Calu3 (cell line): ENCODE results near the gene LIMS2. TPM values are rescaled to one million over a fixed set of nuclear protein-coding genes. Genes with fewer than 3 reads are reported as not detected.

ENCODE experiments used
- BruUV-seq: library from RNA; stranded (reverse); fragments of 400-500 nt; replicated peaks from 2 replicates; lab custom pipeline; 2021; lab: Mats Ljungman, UMichigan
- CTCF ChIA-PET: fragments of 300-600 bp; sonication (Branson Sonifier 250); formaldehyde crosslinking; loops from one replicate; lab custom pipeline; 2022; ENCODE audit warnings: antibody characterized with exemption; lab: Charles Lee
- DNase-seq: peaks from one replicate; pipeline ENCODE4 v3.0.0; 2022
- H3K27ac Mint-ChIP-seq: one replicate; pipeline ENCODE4 v1.8.0; 2022; ENCODE audit warnings: mixed read lengths; ENCODE audit not compliant: unreplicated experiment
- H3K27me3 Mint-ChIP-seq: one replicate; pipeline ENCODE4 v1.8.0; 2022; ENCODE audit warnings: mixed read lengths; ENCODE audit not compliant: unreplicated experiment
- H3K36me3 Mint-ChIP-seq: one replicate; pipeline ENCODE4 v1.8.0; 2022; ENCODE audit warnings: mild to moderate bottlenecking, moderate library complexity, mixed read lengths; ENCODE audit not compliant: insufficient read depth, unreplicated experiment
- H3K4me1 Mint-ChIP-seq: one replicate; pipeline ENCODE4 v1.8.0; 2022; ENCODE audit warnings: mild to moderate bottlenecking, low read depth, mixed read lengths; ENCODE audit not compliant: unreplicated experiment
- H3K4me3 Mint-ChIP-seq: one replicate; pipeline ENCODE4 v1.8.0; 2022; ENCODE audit warnings: mild to moderate bottlenecking, low read depth, moderate library complexity, mixed read lengths; ENCODE audit not compliant: unreplicated experiment
- H3K9me3 Mint-ChIP-seq: one replicate; pipeline ENCODE4 v1.8.0; 2022; ENCODE audit warnings: low read depth, mixed read lengths; ENCODE audit not compliant: unreplicated experiment
- intact Hi-C: fragments of 100-400 bp; cut with micrococcal nuclease; formaldehyde crosslinking; loops from one replicate; pipeline ENCODE4 v1.10.0; 2022; ENCODE audit not compliant: unreplicated experiment
- total RNA-seq: library from RNA; stranded (reverse); gene quantifications from 2 replicates; pipeline ENCODE4 v1.2.3, GENCODE V29; 2022
- TF ChIP-seq, protein P1 (sequence below): fragments of 200-600 bp; IDR thresholded peaks from one replicate; pipeline ENCODE4 v1.8.0; 2022; ENCODE audit warnings: antibody characterized with exemption; ENCODE audit not compliant: unreplicated experiment

The LIMS2 gene
- total RNA-seq, 1 experiment from 2014 or later, result 0.31 TPM

GRCh38 chr2:127646487-127647241 lies 28.7 kb downstream of the LIMS2 start:
- intact Hi-C loops, result loop anchor here (5.0 kb wide), 1 partner anchor 449 kb away; no protein-coding TSS in a partner anchor
- Mint-ChIP-seq H3K36me3 (no peaks in the 10 kb centered on the region), H3K9me3 (no peaks in the 10 kb centered on the region), H3K27ac (no peak overlapping the region), H3K27me3 (peaks cover 9% of the 10 kb centered on the region), H3K4me3 (no peak overlapping the region), H3K4me1 (no peaks in the 10 kb centered on the region)
- BruUV-seq, result no TSS peak
- no peak for DNase-seq
- TF ChIP-seq, protein P1, sequence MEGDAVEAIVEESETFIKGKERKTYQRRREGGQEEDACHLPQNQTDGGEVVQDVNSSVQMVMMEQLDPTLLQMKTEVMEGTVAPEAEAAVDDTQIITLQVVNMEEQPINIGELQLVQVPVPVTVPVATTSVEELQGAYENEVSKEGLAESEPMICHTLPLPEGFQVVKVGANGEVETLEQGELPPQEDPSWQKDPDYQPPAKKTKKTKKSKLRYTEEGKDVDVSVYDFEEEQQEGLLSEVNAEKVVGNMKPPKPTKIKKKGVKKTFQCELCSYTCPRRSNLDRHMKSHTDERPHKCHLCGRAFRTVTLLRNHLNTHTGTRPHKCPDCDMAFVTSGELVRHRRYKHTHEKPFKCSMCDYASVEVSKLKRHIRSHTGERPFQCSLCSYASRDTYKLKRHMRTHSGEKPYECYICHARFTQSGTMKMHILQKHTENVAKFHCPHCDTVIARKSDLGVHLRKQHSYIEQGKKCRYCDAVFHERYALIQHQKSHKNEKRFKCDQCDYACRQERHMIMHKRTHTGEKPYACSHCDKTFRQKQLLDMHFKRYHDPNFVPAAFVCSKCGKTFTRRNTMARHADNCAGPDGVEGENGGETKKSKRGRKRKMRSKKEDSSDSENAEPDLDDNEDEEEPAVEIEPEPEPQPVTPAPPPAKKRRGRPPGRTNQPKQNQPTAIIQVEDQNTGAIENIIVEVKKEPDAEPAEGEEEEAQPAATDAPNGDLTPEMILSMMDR, result no peak
- CTCF ChIA-PET, result no interaction called here

DNA sequence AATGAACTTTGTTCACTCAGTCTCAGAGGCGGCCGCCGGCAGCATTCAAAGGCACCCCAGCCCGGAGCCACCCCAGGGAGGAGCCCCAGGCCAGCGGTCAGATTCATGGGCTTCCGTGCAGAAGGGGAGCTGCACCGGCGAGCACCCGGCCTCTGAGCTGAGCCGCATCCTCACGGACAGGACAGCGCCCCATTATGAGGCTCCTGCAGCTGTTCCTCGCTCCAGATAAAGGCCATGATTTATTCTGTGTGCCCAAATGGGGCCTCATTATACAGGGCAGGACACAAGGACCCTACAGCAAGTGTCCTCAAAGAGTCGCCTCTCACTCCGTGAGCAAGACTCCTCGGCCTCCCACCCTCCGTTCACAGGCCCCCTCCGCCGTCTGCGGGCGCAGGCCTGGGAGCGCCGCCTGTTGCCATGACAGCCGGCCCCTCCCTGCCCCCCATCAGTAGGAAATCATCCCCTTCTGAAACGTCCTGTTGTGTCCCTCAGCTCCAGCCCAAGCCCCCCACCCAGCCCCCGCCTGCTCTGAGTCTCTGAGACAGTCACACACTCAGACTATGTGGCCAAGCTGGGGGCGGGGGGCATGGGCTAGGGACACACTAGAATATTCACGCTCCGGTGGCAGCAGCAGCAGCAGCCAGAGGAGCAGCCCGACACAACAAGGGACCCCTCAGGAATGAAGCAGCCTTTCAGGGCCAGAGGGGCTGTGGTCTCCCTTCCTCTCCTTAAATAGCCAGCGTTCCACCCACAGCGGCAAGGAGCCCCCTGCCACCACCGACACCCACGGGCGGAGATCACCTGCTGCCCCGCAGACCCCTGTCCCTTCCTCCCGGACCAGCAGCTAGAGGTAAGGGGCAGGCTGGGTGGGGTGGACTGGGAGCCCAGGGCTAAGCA lies 29.7 kb downstream of the LIMS2 start, which contains the start of gene GPR17:
Gene GPR17 (plus strand): TSS at position 759 of the 897 bp plus-strand sequence. CDS start 4,583 bp downstream, outside the sequence.
- BruUV-seq, result no TSS peak
- no peak for DNase-seq
- Mint-ChIP-seq H3K9me3 (no peaks in the 10 kb centered on the region), H3K4me1 (no peaks in the 10 kb centered on the region), H3K4me3 (no peak within 1 kb of the TSS), H3K36me3 (no peaks in the 10 kb centered on the region), H3K27ac (no peak within 1 kb of the TSS), H3K27me3 (no peaks in the 10 kb centered on the region)
- intact Hi-C loops, result loop anchor here (5.0 kb wide), 1 partner anchor 448 kb away; no protein-coding TSS in a partner anchor
- TF ChIP-seq, protein P1, result no peak
- CTCF ChIA-PET, result no interaction called here

- intact Hi-C loops, result loop anchor here (5.0 kb wide), 1 partner anchor 448 kb away; no protein-coding TSS in a partner anchor
- no TSS peak for BruUV-seq
- no peak for DNase-seq
- no peaks in the 10 kb centered on the region for H3K4me1 Mint-ChIP-seq
- H3K4me3 Mint-ChIP-seq, result no peak overlapping the region
- H3K36me3 Mint-ChIP-seq, result no peaks in the 10 kb centered on the region
- CTCF ChIA-PET, result no interaction called here
- no peaks in the 10 kb centered on the region for H3K27me3 Mint-ChIP-seq
- no peak overlapping the region for H3K27ac Mint-ChIP-seq
- TF ChIP-seq, protein P1, result no peak
- no peaks in the 10 kb centered on the region for H3K9me3 Mint-ChIP-seq
Measured at GRCh38 chr2:127645026-127645394, 30.3 kb downstream of the LIMS2 start.
